Measurements from ENCODE around the gene CPN2.

The CPN2 gene

GRCh38 chr3:194294895-194295214 lies 56.3 kb downstream of the CPN2 start:
- DNase-seq (ENCODE audit: low spot score), result no peak

- DNase-seq (ENCODE audit: low spot score), result no peak
Measured at GRCh38 chr3:194294199-194294894, 56.8 kb downstream of the CPN2 start.

GRCh38 chr3:194293546-194294198 lies 57.5 kb downstream of the CPN2 start:
- DNase-seq (ENCODE audit: low spot score), result no peak

GRCh38 chr3:194292331-194292730 lies 58.8 kb downstream of the CPN2 start:
- no peak for DNase-seq (ENCODE audit: low spot score)

Data from CD4-positive, alpha-beta T cell treated with Interleukin-6 at 100 ng/mL for 8 hours (primary cell).